Measurements from ENCODE around the gene ROBO1. TPM values are rescaled to one million over a fixed set of nuclear protein-coding genes. Genes with fewer than 3 reads are reported as not detected.

Gene ROBO1
- total RNA-seq, 1 donor from 2014 or later = 71.7 TPM

DNA sequence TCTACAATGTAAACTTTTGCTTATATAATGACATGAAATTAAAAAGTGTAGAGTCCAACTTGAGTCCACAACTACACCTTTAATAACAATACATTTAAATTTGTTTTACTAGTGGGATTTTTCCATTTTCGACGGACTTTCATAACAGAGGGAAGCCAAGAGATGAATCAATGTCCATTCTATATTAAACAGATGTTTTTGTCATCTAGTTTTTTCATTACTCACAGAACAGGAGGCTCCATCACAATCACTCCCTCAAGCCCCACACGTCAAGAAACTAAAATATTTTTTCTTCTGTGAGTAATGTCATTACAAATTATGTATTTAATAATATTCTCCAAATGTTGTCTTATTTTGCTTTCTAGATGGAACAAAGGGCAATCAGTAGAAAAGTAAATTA lies 932.9 kb downstream of the ROBO1 start:
- Histone ChIP-seq H3K27me3 (ENCODE audit: insufficient read depth, low read length) (no peaks in the 10 kb centered on the region), H3K4me3 (ENCODE audit: insufficient read depth, low read depth, low read length) (no peak overlapping the region), H3K9me3 (ENCODE audit: insufficient read depth, low read depth, low read length) (no peaks in the 10 kb centered on the region), H4K20me1 (ENCODE audit: insufficient read depth, low read length) (no peaks in the 10 kb centered on the region), H3K79me2 (ENCODE audit: insufficient read depth, low read length) (no peaks in the 10 kb centered on the region), H3K4me1 (ENCODE audit: insufficient read depth, low read length) (peaks cover 4% of the 10 kb centered on the region), H3K4me2 (ENCODE audit: low read length) (no peak overlapping the region), H3K36me3 (ENCODE audit: insufficient read depth, low read length) (no peaks in the 10 kb centered on the region), H2AFZ (ENCODE audit: low read depth, low read length) (no peak overlapping the region), H3K9ac (ENCODE audit: low read length) (no peak overlapping the region), H3K27ac (ENCODE audit: low read depth, low read length) (no peak overlapping the region)
- Mint-ChIP-seq H3K36me3 (ENCODE audit: low read depth, unreplicated experiment) (no peaks in the 10 kb centered on the region), H3K4me3 (ENCODE audit: unreplicated experiment) (no peak overlapping the region), H3K27ac (ENCODE audit: unreplicated experiment) (no peak overlapping the region), H3K4me1 (ENCODE audit: low read depth, unreplicated experiment) (peaks cover 3% of the 10 kb centered on the region), H3K9me3 (ENCODE audit: unreplicated experiment) (peaks cover 4% of the 10 kb centered on the region), H3K27me3 (ENCODE audit: low read depth, unreplicated experiment) (no peaks in the 10 kb centered on the region)
- TF ChIP-seq EZH2 (IDR thresholded peaks at IDR 0.05; ENCODE audit: insufficient read depth, low read length) = no peak
- TF ChIP-seq, protein P1, sequence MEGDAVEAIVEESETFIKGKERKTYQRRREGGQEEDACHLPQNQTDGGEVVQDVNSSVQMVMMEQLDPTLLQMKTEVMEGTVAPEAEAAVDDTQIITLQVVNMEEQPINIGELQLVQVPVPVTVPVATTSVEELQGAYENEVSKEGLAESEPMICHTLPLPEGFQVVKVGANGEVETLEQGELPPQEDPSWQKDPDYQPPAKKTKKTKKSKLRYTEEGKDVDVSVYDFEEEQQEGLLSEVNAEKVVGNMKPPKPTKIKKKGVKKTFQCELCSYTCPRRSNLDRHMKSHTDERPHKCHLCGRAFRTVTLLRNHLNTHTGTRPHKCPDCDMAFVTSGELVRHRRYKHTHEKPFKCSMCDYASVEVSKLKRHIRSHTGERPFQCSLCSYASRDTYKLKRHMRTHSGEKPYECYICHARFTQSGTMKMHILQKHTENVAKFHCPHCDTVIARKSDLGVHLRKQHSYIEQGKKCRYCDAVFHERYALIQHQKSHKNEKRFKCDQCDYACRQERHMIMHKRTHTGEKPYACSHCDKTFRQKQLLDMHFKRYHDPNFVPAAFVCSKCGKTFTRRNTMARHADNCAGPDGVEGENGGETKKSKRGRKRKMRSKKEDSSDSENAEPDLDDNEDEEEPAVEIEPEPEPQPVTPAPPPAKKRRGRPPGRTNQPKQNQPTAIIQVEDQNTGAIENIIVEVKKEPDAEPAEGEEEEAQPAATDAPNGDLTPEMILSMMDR (IDR thresholded peaks at IDR 0.05; ENCODE audit: insufficient read depth, low read depth, low read length) = no peak
- no peak for DNase-seq (ENCODE audit: low read depth)
- no peak for FAIRE-seq

DNA sequence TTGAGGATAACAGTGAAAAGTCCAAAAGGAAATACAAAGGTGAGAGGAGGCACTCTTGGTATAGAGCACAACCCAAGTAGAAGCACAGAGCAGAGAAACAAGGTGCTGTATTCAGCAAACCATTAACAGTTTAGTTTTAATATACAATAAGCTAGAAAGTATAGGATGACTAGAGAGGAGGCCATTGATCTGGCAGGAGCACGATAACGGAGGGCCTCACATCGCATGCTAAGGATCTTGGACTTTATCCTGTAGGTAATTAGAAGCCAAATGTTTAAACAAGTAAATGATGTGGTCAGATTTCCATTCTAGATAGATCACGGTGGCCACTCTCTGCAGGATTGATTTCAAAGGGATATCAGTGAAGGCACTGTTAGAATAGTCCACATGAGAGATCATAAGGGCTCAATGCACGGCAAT lies 935.0 kb downstream of the ROBO1 start:
- H3K27ac ChIP-seq (ENCODE audit: low read depth, low read length) = no peak overlapping the region
- no peak overlapping the region for H3K9ac ChIP-seq (ENCODE audit: low read length)
- H3K79me2 ChIP-seq (ENCODE audit: insufficient read depth, low read length) = no peaks in the 10 kb centered on the region
- H3K27me3 Mint-ChIP-seq (ENCODE audit: low read depth, unreplicated experiment) = no peaks in the 10 kb centered on the region
- no peak overlapping the region for H3K4me3 Mint-ChIP-seq (ENCODE audit: unreplicated experiment)
- no peaks in the 10 kb centered on the region for H3K4me1 ChIP-seq (ENCODE audit: insufficient read depth, low read length)
- DNase-seq (ENCODE audit: low read depth) (no peak), FAIRE-seq (no peak)
- H2AFZ ChIP-seq (ENCODE audit: low read depth, low read length) = no peak overlapping the region
- H3K4me1 Mint-ChIP-seq (ENCODE audit: low read depth, unreplicated experiment) = no peaks in the 10 kb centered on the region
- H3K36me3 Mint-ChIP-seq (ENCODE audit: low read depth, unreplicated experiment) = no peaks in the 10 kb centered on the region
- no peaks in the 10 kb centered on the region for H3K27me3 ChIP-seq (ENCODE audit: insufficient read depth, low read length)
- peaks cover 4% of the 10 kb centered on the region for H3K9me3 Mint-ChIP-seq (ENCODE audit: unreplicated experiment)
- no peak overlapping the region for H3K27ac Mint-ChIP-seq (ENCODE audit: unreplicated experiment)
- H4K20me1 ChIP-seq (ENCODE audit: insufficient read depth, low read length) = no peaks in the 10 kb centered on the region
- H3K36me3 ChIP-seq (ENCODE audit: insufficient read depth, low read length) = no peaks in the 10 kb centered on the region
- no peaks in the 10 kb centered on the region for H3K9me3 ChIP-seq (ENCODE audit: insufficient read depth, low read depth, low read length)
- no peak overlapping the region for H3K4me3 ChIP-seq (ENCODE audit: insufficient read depth, low read depth, low read length)
- TF ChIP-seq, protein P1 (IDR thresholded peaks at IDR 0.05; ENCODE audit: insufficient read depth, low read depth, low read length) = no peak
- TF ChIP-seq EZH2 (IDR thresholded peaks at IDR 0.05; ENCODE audit: insufficient read depth, low read length) = no peak
- no peak overlapping the region for H3K4me2 ChIP-seq (ENCODE audit: low read length)

GRCh38 chr3:78831446-78831972 lies 936.3 kb downstream of the ROBO1 start:
- Mint-ChIP-seq H3K27me3 (ENCODE audit: low read depth, unreplicated experiment) (no peaks in the 10 kb centered on the region), H3K27ac (ENCODE audit: unreplicated experiment) (no peak overlapping the region), H3K4me3 (ENCODE audit: unreplicated experiment) (no peak overlapping the region)

More at GRCh38 chr3:78831446-78831972, 936.3 kb downstream of the ROBO1 start:
- peak; percentile 52 for FAIRE-seq
- Histone ChIP-seq H3K79me2 (ENCODE audit: insufficient read depth, low read length) (no peaks in the 10 kb centered on the region), H3K27me3 (ENCODE audit: insufficient read depth, low read length) (no peaks in the 10 kb centered on the region), H2AFZ (ENCODE audit: low read depth, low read length) (no peak overlapping the region), H3K9ac (ENCODE audit: low read length) (no peak overlapping the region), H3K27ac (ENCODE audit: low read depth, low read length) (no peak overlapping the region), H3K4me3 (ENCODE audit: insufficient read depth, low read depth, low read length) (no peak overlapping the region), H3K4me2 (ENCODE audit: low read length) (no peak overlapping the region), H3K36me3 (ENCODE audit: insufficient read depth, low read length) (no peaks in the 10 kb centered on the region), H3K4me1 (ENCODE audit: insufficient read depth, low read length) (no peaks in the 10 kb centered on the region), H4K20me1 (ENCODE audit: insufficient read depth, low read length) (no peaks in the 10 kb centered on the region), H3K9me3 (ENCODE audit: insufficient read depth, low read depth, low read length) (no peaks in the 10 kb centered on the region)
- no peaks in the 10 kb centered on the region for H3K4me1 Mint-ChIP-seq (ENCODE audit: low read depth, unreplicated experiment)
- peaks cover 6% of the 10 kb centered on the region for H3K9me3 Mint-ChIP-seq (ENCODE audit: unreplicated experiment)
- H3K36me3 Mint-ChIP-seq (ENCODE audit: low read depth, unreplicated experiment) = no peaks in the 10 kb centered on the region
- TF ChIP-seq, protein P1 (IDR thresholded peaks at IDR 0.05; ENCODE audit: insufficient read depth, low read depth, low read length) = no peak
- no peak for TF ChIP-seq EZH2 (IDR thresholded peaks at IDR 0.05; ENCODE audit: insufficient read depth, low read length)
- DNase-seq (ENCODE audit: low read depth) = no peak
